ENCODE measurements around the gene SLC25A28. TPM values are rescaled to one million over a fixed set of nuclear protein-coding genes. Genes with fewer than 3 reads are reported as not detected.

SLC25A28 gene
- total and polyA plus RNA-seq, 2 experiments from 2014 or later, result 12.4 to 15.5 TPM

GRCh38 chr10:99619090-99619800, 994 bp downstream of the SLC25A28 start:
- peaks cover 28% of the 10 kb centered on the region for H3K4me1 ChIP-seq (ENCODE audit: insufficient read depth)
- no peak overlapping the region for H3K27ac Mint-ChIP-seq
- H3K36me3 ChIP-seq (ENCODE audit: insufficient read depth), result no peaks in the 10 kb centered on the region
- DNase-seq (ENCODE audit: low spot score) (peak; percentile 14), ATAC-seq (no peak)
- no peaks in the 10 kb centered on the region for H3K27me3 ChIP-seq (ENCODE audit: insufficient read depth)
- H2AFZ ChIP-seq, result no peak overlapping the region; the same call in 1 of the 2 replicates
- peak overlapping the region; percentile 95 for H3K4me2 ChIP-seq
- H3K79me2 ChIP-seq (replicated peaks; ENCODE audit: insufficient read depth), result peaks cover 30% of the 10 kb centered on the region
- no peaks in the 10 kb centered on the region for H3K9me2 ChIP-seq (ENCODE audit: insufficient read depth)
- TF ChIP-seq, protein P1, sequence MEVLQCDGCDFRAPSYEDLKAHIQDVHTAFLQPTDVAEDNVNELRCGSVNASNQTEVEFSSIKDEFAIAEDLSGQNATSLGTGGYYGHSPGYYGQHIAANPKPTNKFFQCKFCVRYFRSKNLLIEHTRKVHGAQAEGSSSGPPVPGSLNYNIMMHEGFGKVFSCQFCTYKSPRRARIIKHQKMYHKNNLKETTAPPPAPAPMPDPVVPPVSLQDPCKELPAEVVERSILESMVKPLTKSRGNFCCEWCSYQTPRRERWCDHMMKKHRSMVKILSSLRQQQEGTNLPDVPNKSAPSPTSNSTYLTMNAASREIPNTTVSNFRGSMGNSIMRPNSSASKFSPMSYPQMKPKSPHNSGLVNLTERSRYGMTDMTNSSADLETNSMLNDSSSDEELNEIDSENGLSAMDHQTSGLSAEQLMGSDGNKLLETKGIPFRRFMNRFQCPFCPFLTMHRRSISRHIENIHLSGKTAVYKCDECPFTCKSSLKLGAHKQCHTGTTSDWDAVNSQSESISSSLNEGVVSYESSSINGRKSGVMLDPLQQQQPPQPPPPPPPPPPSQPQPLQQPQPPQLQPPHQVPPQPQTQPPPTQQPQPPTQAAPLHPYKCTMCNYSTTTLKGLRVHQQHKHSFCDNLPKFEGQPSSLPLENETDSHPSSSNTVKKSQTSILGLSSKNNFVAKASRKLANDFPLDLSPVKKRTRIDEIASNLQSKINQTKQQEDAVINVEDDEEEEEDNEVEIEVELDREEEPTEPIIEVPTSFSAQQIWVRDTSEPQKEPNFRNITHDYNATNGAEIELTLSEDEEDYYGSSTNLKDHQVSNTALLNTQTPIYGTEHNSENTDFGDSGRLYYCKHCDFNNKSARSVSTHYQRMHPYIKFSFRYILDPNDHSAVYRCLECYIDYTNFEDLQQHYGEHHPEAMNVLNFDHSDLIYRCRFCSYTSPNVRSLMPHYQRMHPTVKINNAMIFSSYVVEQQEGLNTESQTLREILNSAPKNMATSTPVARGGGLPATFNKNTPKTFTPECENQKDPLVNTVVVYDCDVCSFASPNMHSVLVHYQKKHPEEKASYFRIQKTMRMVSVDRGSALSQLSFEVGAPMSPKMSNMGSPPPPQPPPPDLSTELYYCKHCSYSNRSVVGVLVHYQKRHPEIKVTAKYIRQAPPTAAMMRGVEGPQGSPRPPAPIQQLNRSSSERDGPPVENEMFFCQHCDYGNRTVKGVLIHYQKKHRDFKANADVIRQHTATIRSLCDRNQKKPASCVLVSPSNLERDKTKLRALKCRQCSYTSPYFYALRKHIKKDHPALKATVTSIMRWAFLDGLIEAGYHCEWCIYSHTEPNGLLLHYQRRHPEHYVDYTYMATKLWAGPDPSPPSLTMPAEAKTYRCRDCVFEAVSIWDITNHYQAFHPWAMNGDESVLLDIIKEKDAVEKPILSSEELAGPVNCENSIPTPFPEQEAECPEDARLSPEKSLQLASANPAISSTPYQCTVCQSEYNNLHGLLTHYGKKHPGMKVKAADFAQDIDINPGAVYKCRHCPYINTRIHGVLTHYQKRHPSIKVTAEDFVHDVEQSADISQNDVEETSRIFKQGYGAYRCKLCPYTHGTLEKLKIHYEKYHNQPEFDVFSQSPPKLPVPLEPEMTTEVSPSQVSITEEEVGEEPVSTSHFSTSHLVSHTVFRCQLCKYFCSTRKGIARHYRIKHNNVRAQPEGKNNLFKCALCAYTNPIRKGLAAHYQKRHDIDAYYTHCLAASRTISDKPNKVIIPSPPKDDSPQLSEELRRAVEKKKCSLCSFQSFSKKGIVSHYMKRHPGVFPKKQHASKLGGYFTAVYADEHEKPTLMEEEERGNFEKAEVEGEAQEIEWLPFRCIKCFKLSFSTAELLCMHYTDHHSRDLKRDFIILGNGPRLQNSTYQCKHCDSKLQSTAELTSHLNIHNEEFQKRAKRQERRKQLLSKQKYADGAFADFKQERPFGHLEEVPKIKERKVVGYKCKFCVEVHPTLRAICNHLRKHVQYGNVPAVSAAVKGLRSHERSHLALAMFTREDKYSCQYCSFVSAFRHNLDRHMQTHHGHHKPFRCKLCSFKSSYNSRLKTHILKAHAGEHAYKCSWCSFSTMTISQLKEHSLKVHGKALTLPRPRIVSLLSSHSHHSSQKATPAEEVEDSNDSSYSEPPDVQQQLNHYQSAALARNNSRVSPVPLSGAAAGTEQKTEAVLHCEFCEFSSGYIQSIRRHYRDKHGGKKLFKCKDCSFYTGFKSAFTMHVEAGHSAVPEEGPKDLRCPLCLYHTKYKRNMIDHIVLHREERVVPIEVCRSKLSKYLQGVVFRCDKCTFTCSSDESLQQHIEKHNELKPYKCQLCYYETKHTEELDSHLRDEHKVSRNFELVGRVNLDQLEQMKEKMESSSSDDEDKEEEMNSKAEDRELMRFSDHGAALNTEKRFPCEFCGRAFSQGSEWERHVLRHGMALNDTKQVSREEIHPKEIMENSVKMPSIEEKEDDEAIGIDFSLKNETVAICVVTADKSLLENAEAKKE (CRISPR knock-in tag; IDR thresholded peaks at IDR 0.05), result no peak
- TF ChIP-seq STAT1 (IDR thresholded peaks at IDR 0.05; ENCODE audit: unreplicated experiment) (no peak), EZH2phosphoT487 (IDR thresholded peaks at IDR 0.05; ENCODE audit: unreplicated experiment) (no peak), JUNB (IDR thresholded peaks at IDR 0.05; ENCODE audit: unreplicated experiment) (no peak), ZNF114 (CRISPR knock-in tag; IDR thresholded peaks at IDR 0.05) (no peak), CREB1 (CRISPR knock-in tag; IDR thresholded peaks at IDR 0.05; ENCODE audit: low read depth) (no peak), ZNF331 (CRISPR knock-in tag; IDR thresholded peaks at IDR 0.05; ENCODE audit: low read depth) (no peak), NANOG (IDR thresholded peaks at IDR 0.05; ENCODE audit: borderline replicate concordance) (no peak)
- TF ChIP-seq, protein P2, sequence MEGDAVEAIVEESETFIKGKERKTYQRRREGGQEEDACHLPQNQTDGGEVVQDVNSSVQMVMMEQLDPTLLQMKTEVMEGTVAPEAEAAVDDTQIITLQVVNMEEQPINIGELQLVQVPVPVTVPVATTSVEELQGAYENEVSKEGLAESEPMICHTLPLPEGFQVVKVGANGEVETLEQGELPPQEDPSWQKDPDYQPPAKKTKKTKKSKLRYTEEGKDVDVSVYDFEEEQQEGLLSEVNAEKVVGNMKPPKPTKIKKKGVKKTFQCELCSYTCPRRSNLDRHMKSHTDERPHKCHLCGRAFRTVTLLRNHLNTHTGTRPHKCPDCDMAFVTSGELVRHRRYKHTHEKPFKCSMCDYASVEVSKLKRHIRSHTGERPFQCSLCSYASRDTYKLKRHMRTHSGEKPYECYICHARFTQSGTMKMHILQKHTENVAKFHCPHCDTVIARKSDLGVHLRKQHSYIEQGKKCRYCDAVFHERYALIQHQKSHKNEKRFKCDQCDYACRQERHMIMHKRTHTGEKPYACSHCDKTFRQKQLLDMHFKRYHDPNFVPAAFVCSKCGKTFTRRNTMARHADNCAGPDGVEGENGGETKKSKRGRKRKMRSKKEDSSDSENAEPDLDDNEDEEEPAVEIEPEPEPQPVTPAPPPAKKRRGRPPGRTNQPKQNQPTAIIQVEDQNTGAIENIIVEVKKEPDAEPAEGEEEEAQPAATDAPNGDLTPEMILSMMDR (conservative IDR thresholded peaks at IDR 0.05; ENCODE audit: low read depth in 2 of 2), result no peak
- TF ChIP-seq, protein P3, sequence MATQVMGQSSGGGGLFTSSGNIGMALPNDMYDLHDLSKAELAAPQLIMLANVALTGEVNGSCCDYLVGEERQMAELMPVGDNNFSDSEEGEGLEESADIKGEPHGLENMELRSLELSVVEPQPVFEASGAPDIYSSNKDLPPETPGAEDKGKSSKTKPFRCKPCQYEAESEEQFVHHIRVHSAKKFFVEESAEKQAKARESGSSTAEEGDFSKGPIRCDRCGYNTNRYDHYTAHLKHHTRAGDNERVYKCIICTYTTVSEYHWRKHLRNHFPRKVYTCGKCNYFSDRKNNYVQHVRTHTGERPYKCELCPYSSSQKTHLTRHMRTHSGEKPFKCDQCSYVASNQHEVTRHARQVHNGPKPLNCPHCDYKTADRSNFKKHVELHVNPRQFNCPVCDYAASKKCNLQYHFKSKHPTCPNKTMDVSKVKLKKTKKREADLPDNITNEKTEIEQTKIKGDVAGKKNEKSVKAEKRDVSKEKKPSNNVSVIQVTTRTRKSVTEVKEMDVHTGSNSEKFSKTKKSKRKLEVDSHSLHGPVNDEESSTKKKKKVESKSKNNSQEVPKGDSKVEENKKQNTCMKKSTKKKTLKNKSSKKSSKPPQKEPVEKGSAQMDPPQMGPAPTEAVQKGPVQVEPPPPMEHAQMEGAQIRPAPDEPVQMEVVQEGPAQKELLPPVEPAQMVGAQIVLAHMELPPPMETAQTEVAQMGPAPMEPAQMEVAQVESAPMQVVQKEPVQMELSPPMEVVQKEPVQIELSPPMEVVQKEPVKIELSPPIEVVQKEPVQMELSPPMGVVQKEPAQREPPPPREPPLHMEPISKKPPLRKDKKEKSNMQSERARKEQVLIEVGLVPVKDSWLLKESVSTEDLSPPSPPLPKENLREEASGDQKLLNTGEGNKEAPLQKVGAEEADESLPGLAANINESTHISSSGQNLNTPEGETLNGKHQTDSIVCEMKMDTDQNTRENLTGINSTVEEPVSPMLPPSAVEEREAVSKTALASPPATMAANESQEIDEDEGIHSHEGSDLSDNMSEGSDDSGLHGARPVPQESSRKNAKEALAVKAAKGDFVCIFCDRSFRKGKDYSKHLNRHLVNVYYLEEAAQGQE (IDR thresholded peaks at IDR 0.05; ENCODE audit: unreplicated experiment), result no peak
- H3K4me1 Mint-ChIP-seq, result peaks cover 22% of the 10 kb centered on the region
- no peaks in the 10 kb centered on the region for H3K36me3 Mint-ChIP-seq (ENCODE audit: low read depth)
- H4K20me1 ChIP-seq (replicated peaks; ENCODE audit: insufficient read depth), result peaks cover 3% of the 10 kb centered on the region; the same call in 1 of the 2 replicates
- 0 out of 2 replicates have a peak, but pooled peaks cover 7% of the 10 kb centered on the region for H3F3A ChIP-seq (replicated peaks; ENCODE audit: low read depth)
- H3K4me3 ChIP-seq, result peak overlapping the region; percentile 82
- no peaks in the 10 kb centered on the region for H3K9me3 Mint-ChIP-seq
- H3K4me3 Mint-ChIP-seq, result peak overlapping the region; percentile 72
- H3K27me3 Mint-ChIP-seq (ENCODE audit: insufficient read depth, low read depth, poor library complexity), result peaks cover 2% of the 10 kb centered on the region
- H3K27ac ChIP-seq (ENCODE audit: low read depth), result no peak overlapping the region
